GM18951 (cell line): Measurements from ENCODE around the gene NSUN4.

Experiments
- POLR2A ChIP-seq: IDR thresholded peaks from 4 replicates; pipeline ENCODE4 v1.6.1; 2011; ENCODE audit warnings: mild to moderate bottlenecking; ENCODE audit not compliant: insufficient read length, insufficient read depth; ENCODE audit errors: extremely low read depth
- in situ Hi-C: fragments of 300-500 bp; cut with MboI; formaldehyde crosslinking; loops from one replicate; pipeline ENCODE4 v1.12.0; 2022; ENCODE audit warnings: low sequenced_read_pairs, mixed read lengths, inconsistent platforms; ENCODE audit not compliant: unreplicated experiment

NSUN4 gene

GRCh38 chr1:46340404-46341221 lies at the start of gene NSUN4:
Gene NSUN4 (plus strand): TSS chr1:46340807. CDS start chr1:46340827, 20 bp downstream.
- in situ Hi-C loops: loop anchor here (5.0 kb wide), 1 partner anchor 43 kb away; no protein-coding TSS in a partner anchor
- peak; percentile 80 for TF ChIP-seq POLR2A

- in situ Hi-C loops: loop anchor here (5.0 kb wide), 1 partner anchor 47 kb away; the partner anchor contains the start of gene NSUN4
These were observed 45.3 kb upstream of the NSUN4 start for GRCh38 chr1:46295306-46295705.

DNA sequence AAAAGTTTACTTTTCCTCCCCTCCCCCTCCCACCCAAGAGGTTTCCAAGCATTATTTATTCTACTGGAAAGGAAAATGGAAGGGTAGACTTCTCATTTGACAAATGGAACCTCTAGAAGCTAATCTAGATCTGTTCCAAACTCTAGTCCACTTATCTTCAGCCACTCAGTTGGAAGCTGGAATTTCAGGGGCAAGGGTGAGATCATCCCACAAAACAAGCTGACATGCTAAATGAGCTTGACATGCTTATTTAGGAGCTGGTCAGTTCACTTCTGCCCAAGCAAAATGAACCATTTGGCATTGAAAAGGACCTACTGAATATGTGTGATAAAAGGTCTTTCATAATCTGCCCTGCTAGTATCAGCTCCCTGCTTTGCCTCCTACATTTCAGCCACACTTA lies 42.2 kb upstream of the NSUN4 start:
- no peak for TF ChIP-seq POLR2A
- in situ Hi-C loops: loop anchor here (5.0 kb wide), 1 partner anchor 44 kb away; the partner anchor contains the start of gene NSUN4

More at GRCh38 chr1:46295306-46295705, 45.3 kb upstream of the NSUN4 start:
- TF ChIP-seq POLR2A: no peak

DNA sequence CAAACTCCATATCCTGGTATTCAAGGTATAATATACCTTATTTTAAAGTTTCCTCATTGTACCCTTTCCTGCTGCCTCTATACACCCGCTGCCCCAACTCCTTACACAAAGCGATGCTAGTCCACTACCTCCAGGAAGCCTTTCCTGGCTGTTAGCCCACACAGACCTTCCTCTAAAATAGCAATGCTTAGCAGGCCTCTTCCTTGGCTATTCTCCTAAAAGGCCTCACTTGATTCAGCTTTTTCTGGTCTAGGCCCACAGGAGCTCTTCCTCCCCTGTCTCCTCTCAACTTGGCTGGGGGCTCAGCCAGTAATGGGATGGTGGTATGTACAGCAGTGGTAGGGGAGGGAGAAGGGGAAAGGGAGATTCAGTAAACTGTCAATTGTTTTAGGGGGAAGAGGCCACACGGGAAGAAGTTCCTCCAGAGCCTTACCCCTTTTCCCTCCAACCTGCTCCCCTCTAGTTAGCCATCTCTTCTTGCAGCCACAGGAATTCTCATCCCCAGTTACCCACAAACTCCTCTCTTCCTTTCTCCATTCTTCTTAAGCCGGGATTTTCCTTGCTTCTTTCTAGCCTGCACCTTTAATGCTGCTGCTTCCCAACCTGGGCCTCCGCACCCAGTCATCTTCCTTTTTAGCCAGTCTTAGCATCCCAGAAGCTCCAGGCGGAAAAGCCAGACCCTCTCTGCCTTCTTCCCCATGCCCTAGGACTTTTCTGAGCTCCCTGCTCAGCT lies 39.8 kb upstream of the NSUN4 start:
- in situ Hi-C loops: no loop called here
- TF ChIP-seq POLR2A: no peak

- peak; percentile 10 for TF ChIP-seq POLR2A
- in situ Hi-C loops: no loop called here
These were observed 39.2 kb upstream of the NSUN4 start for GRCh38 chr1:46301406-46301807.

DNA sequence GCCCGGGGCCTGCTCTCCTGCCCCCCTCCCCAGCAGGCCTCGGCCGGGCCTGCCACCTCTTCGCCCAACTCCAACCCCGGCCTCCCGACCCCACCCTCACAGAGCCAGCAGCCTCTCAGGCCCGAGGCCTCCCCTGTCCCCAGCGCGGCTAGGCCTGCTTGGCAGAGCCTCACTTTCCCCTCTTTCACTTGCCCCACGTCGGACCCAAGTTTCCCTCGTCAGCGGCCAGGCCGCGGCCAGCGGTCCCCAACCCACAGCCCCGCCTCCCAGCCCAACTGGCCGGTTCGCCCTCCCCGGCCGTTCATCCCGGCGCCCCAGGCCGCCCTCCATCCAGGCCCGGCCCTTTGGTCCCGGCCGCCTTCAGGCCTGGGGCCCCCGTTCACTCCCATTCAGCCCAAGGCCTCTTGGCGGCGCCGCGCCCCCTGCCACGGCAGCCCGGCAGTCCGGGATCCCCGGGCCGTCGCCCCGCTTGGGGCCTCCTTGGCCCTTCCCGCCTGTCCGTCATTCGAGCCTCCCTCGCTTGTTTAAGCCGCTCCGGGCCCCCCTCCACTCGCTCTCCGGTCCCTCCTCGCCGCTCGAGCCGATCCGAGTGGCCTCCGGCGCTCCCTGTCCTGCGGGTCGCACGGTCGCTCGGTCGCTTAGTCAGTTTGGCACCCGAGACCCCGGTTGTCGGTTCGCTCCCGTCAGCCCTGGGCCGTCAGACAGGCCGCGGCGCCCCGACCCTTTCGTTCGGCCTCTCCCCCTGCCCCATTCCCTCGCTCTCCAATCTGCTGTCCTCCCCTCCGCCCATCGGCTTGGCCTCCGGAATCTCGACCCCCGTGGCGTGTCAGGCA lies 38.6 kb upstream of the NSUN4 start:
- peak; percentile 20 for TF ChIP-seq POLR2A
- in situ Hi-C loops: no loop called here

GRCh38 chr1:46302641-46303037 lies 38.0 kb upstream of the NSUN4 start:
- in situ Hi-C loops: no loop called here
- TF ChIP-seq POLR2A: no peak

GRCh38 chr1:46303038-46303871 lies 37.4 kb upstream of the NSUN4 start, which contains the start of the genes LRRC41 and UQCRH:
Gene LRRC41 (minus strand): TSS chr1:46303616. CDS start chr1:46303322, 294 bp downstream.
Gene UQCRH (plus strand): TSS chr1:46303698. CDS start chr1:46303767, 69 bp downstream.
- in situ Hi-C loops: no loop called here

DNA sequence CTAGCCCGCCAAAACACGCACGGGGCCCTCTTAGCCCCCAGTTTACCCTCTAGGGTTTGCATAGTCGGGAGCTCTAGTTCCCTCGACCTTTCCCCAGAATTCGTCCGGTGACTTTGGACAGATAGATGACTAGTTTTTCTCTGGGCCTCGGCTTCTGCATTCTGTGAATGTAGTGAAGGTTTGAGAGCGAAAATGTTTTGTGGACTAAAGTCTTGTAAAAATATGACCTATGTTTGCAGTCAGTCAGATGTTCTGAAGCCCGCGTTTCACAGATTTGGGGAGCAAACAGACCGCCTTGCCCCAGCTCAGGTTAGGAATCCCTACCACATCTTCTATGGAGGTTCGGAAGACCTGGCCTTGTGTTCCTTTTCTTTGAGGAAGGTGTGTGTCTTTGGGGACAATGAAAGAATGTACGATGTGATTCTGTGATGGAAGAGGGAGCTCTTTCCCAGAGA lies 36.7 kb upstream of the NSUN4 start:
- peak; percentile 33 for TF ChIP-seq POLR2A
- in situ Hi-C loops: no loop called here

More at GRCh38 chr1:46303038-46303871, 37.4 kb upstream of the NSUN4 start, which contains the start of the genes LRRC41 and UQCRH:
- TF ChIP-seq POLR2A: peak; percentile 74

DNA sequence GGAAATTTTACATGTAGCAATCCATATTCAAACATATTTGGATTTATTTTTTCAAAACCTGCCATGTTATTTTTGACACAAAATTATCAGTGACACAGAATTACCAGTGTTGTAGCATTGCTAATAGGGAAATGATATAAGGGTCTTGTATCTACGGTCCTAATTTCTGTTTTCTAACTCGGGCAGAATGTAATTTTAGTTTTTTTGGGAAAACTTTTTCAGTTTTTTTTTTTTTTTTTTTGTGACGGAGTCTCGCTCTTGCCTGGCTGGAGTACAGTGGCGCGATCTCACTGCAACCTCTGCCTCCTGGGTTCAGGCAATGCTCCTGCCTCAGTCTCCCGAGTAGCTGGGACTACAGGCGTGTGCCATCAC lies 34.5 kb upstream of the NSUN4 start:
- TF ChIP-seq POLR2A: no peak
- in situ Hi-C loops: no loop called here

GRCh38 chr1:46309401-46310159 lies 31.0 kb upstream of the NSUN4 start:
- in situ Hi-C loops: no loop called here
- TF ChIP-seq POLR2A: no peak

- in situ Hi-C loops: no loop called here
- TF ChIP-seq POLR2A: no peak
These were observed 30.3 kb upstream of the NSUN4 start for GRCh38 chr1:46310321-46310720.
